NCI-H526 (cell line): ENCODE data around the gene MRPS25.

ENCODE experiments used
- DNase-seq, 2 experiments: peaks; one replicate each; lab custom pipeline; 2025; lab: John Stamatoyannopoulos, UW

MRPS25 gene

GRCh38 chr3:15081960-15082664 lies 17.0 kb upstream of the MRPS25 start:
- DNase-seq = no peak

GRCh38 chr3:15079091-15079490 lies 14.0 kb upstream of the MRPS25 start:
- no peak for DNase-seq

- no peak for DNase-seq
These were observed 9.4 kb upstream of the MRPS25 start for GRCh38 chr3:15074500-15074899.

GRCh38 chr3:15071699-15072098 lies 6.6 kb upstream of the MRPS25 start:
- no peak for DNase-seq

- DNase-seq = no peak
These were observed 4.3 kb upstream of the MRPS25 start for GRCh38 chr3:15069441-15069840.

- DNase-seq = no peak
These were observed 1.4 kb upstream of the MRPS25 start for GRCh38 chr3:15066467-15066866.

- no peak for DNase-seq
These were observed 464 bp upstream of the MRPS25 start for GRCh38 chr3:15065550-15066007.

GRCh38 chr3:15064299-15064834 lies 748 bp downstream of the MRPS25 start:
- DNase-seq = peak in 1 of 2 experiments; percentile 41

- no peak for DNase-seq
These were observed 1.3 kb downstream of the MRPS25 start for GRCh38 chr3:15063656-15064286.

GRCh38 chr3:15063238-15063637 lies 1.9 kb downstream of the MRPS25 start:
- peak in 1 of 2 experiments; percentile 11 for DNase-seq

GRCh38 chr3:15060029-15060428 lies 5.1 kb downstream of the MRPS25 start:
- DNase-seq = no peak

GRCh38 chr3:15056676-15057404 lies 8.3 kb downstream of the MRPS25 start:
- no peak for DNase-seq

GRCh38 chr3:15055019-15055557 lies 10.0 kb downstream of the MRPS25 start:
- no peak for DNase-seq

GRCh38 chr3:15053541-15053940 lies 11.6 kb downstream of the MRPS25 start:
- no peak for DNase-seq

GRCh38 chr3:15052335-15053242 lies 12.5 kb downstream of the MRPS25 start:
- DNase-seq = no peak

- DNase-seq = peak; percentile 39 to 49
These were observed 13.6 kb downstream of the MRPS25 start for GRCh38 chr3:15051531-15051930.

- DNase-seq = no peak
These were observed 14.6 kb downstream of the MRPS25 start for GRCh38 chr3:15050405-15051092.

GRCh38 chr3:15049584-15049983 lies 15.5 kb downstream of the MRPS25 start:
- DNase-seq = no peak

- no peak for DNase-seq
These were observed 19.4 kb downstream of the MRPS25 start for GRCh38 chr3:15045667-15046066.

GRCh38 chr3:15044326-15044725 lies 20.8 kb downstream of the MRPS25 start:
- DNase-seq = peak; percentile 21 to 42
